CD4-positive, alpha-beta T cell (primary cell): ENCODE data around the gene GTF2F1. TPM values are rescaled to one million over a fixed set of nuclear protein-coding genes. Genes with fewer than 3 reads are reported as not detected.
"Not testable (repeated sequence)": the region's sequence is repeated elsewhere in the genome, so short reads cannot be mapped to it uniquely, and the experiment has no call there.

Experiments used
- ATAC-seq: fragments of 200-7000 bp; cut with Tn5 transposase; one replicate; pipeline ENCODE4 v1.10.0; 2022; ENCODE audit warnings: mild to moderate bottlenecking; ENCODE audit not compliant: poor library complexity
- CTCF ChIA-PET: fragments of 350-600 bp; sonication (Branson Sonifier 250); formaldehyde crosslinking; loops from one replicate; lab custom pipeline; 2021; ENCODE audit warnings: antibody characterized with exemption, inconsistent platforms; lab: Charles Lee
- POLR2A ChIA-PET: fragments of 350-600 bp; sonication (Branson Sonifier 250); formaldehyde crosslinking; loops from one replicate; lab custom pipeline; 2021; ENCODE audit warnings: antibody characterized with exemption, inconsistent platforms; lab: Charles Lee
- DNase-seq, 14 experiments: peaks; one replicate each; pipeline ENCODE4 v3.0.0-alpha.2; 2013 to 2020; ENCODE audit warnings: mixed read lengths in 2 of 14
- H3K27ac ChIP-seq, 2 donors: one replicate each; pipeline versions ENCODE4 v1.5.1 to v1.7.0; 2013; ENCODE audit warnings: low read length in 2 of 2, low read depth in 1 of 2, mild to moderate bottlenecking in 1 of 2
- H3K27me3 ChIP-seq, 2 experiments: 1 replicate in 1 of 2; 2 replicates in 1 of 2; pipeline versions ENCODE4 v1.6.1 to v1.7.0; 2013; ENCODE audit warnings: low read length in 2 of 2, control low read depth in 1 of 2, mild to moderate bottlenecking in 1 of 2, moderate library complexity in 1 of 2; ENCODE audit not compliant: insufficient read depth in 2 of 2, control insufficient read depth in 1 of 2
- H3K36me3 ChIP-seq: one replicate; pipeline ENCODE4 v1.6.1; 2013; ENCODE audit warnings: low read length, control low read depth; ENCODE audit not compliant: insufficient read depth
- H3K4me1 ChIP-seq: one replicate; pipeline ENCODE4 v1.6.1; 2013; ENCODE audit warnings: low read length, control low read depth; ENCODE audit not compliant: insufficient read depth
- H3K4me3 ChIP-seq: one replicate; pipeline ENCODE4 v1.5.1; 2013; ENCODE audit warnings: mild to moderate bottlenecking, low read length, moderate library complexity
- H3K9me3 ChIP-seq, 2 experiments: 1 replicate in 1 of 2; 2 replicates in 1 of 2; pipeline versions ENCODE4 v1.6.1 to v1.7.0; 2013; ENCODE audit warnings: low read length in 2 of 2, mild to moderate bottlenecking in 2 of 2, control low read depth in 1 of 2, moderate library complexity in 1 of 2; ENCODE audit not compliant: control insufficient read depth in 1 of 2, insufficient read depth in 1 of 2
- H3K27ac Mint-ChIP-seq: one replicate; pipeline ENCODE4 v1.8.0; 2020; ENCODE audit warnings: mixed read lengths
- H3K27me3 Mint-ChIP-seq: one replicate; pipeline ENCODE4 v1.8.0; 2021; ENCODE audit warnings: mixed read lengths
- H3K36me3 Mint-ChIP-seq: one replicate; pipeline ENCODE4 v1.8.0; 2021; ENCODE audit warnings: low read depth, mixed read lengths
- H3K4me1 Mint-ChIP-seq: one replicate; pipeline ENCODE4 v1.8.0; 2021; ENCODE audit warnings: low read depth, mixed read lengths
- H3K4me3 Mint-ChIP-seq: one replicate; pipeline ENCODE4 v1.8.0; 2020; ENCODE audit warnings: mild to moderate bottlenecking, mixed read lengths
- H3K9me3 Mint-ChIP-seq: one replicate; pipeline ENCODE4 v1.8.0; 2020; ENCODE audit warnings: mixed read lengths
- CTCF ChIP-seq: fragments of 200-600 bp; IDR thresholded peaks from one replicate; pipeline ENCODE4 v1.8.0; 2022; ENCODE audit warnings: antibody characterized with exemption, mild to moderate bottlenecking
- intact Hi-C, 2 experiments: fragments of 100-400 bp; cut with DNase I in 1 of 2; cut with micrococcal nuclease in 1 of 2; formaldehyde crosslinking; loops; one replicate each; pipeline versions ENCODE4 v1.15.1 to v1.9.0; 2023 to 2025; cut with DNase I, micrococcal nuclease
- total RNA-seq, 174 experiments: library from RNA in 2 of 174; stranded (reverse) in 2 of 174; gene quantifications; one replicate each; pipeline ENCODE4 v1.2.3 and lab custom pipeline; 2021 to 2026

GTF2F1 gene
- total RNA-seq, 2 experiments from 2014 or later: 56.1 to 61.1 TPM

GRCh38 chr19:6402837-6403608 lies 10.1 kb upstream of the GTF2F1 start:
- no peaks in the 10 kb centered on the region for H3K9me3 ChIP-seq
- TF ChIP-seq CTCF: no peak
- CTCF ChIA-PET: no interaction called here
- DNase-seq (no peak), ATAC-seq (no peak)
- POLR2A ChIA-PET: no interaction called here
- no peaks in the 10 kb centered on the region for H3K4me1 Mint-ChIP-seq
- H3K9me3 Mint-ChIP-seq: no peaks in the 10 kb centered on the region
- intact Hi-C loops: no loop called here
- H3K27ac ChIP-seq: no peak overlapping the region
- no peak overlapping the region for H3K4me3 ChIP-seq
- no peaks in the 10 kb centered on the region for H3K27me3 Mint-ChIP-seq
- H3K4me3 Mint-ChIP-seq: no peak overlapping the region
- H3K4me1 ChIP-seq: no peaks in the 10 kb centered on the region
- H3K36me3 Mint-ChIP-seq: no peaks in the 10 kb centered on the region
- H3K27me3 ChIP-seq: no peaks in the 10 kb centered on the region
- H3K36me3 ChIP-seq: no peaks in the 10 kb centered on the region
- H3K27ac Mint-ChIP-seq: no peak overlapping the region

GRCh38 chr19:6402058-6402457 lies 9.1 kb upstream of the GTF2F1 start:
- ATAC-seq (no peak), DNase-seq (no peak)
- no peaks in the 10 kb centered on the region for H3K9me3 Mint-ChIP-seq
- Histone ChIP-seq H3K36me3 (no peaks in the 10 kb centered on the region), H3K27me3 (no peaks in the 10 kb centered on the region), H3K4me1 (no peaks in the 10 kb centered on the region), H3K9me3 (no peaks in the 10 kb centered on the region), H3K4me3 (no peak overlapping the region), H3K27ac (no peak overlapping the region)
- POLR2A ChIA-PET: no interaction called here
- CTCF ChIA-PET: no interaction called here
- TF ChIP-seq CTCF: no peak
- no peaks in the 10 kb centered on the region for H3K27me3 Mint-ChIP-seq
- no peak overlapping the region for H3K27ac Mint-ChIP-seq
- intact Hi-C loops: no loop called here
- H3K4me3 Mint-ChIP-seq: no peak overlapping the region
- no peaks in the 10 kb centered on the region for H3K4me1 Mint-ChIP-seq
- no peaks in the 10 kb centered on the region for H3K36me3 Mint-ChIP-seq

GRCh38 chr19:6400062-6400944 lies 7.3 kb upstream of the GTF2F1 start:
- DNase-seq, H3K36me3 ChIP-seq, H3K4me1 ChIP-seq, H3K27me3 ChIP-seq, H3K9me3 Mint-ChIP-seq, H3K36me3 Mint-ChIP-seq, H3K4me1 Mint-ChIP-seq, ATAC-seq, H3K27ac Mint-ChIP-seq, H3K27me3 Mint-ChIP-seq, H3K27ac ChIP-seq, H3K4me3 Mint-ChIP-seq, H3K4me3 ChIP-seq, H3K9me3 ChIP-seq, POLR2A ChIA-PET, intact Hi-C loops: not testable (repeated sequence)
- CTCF ChIA-PET: interaction anchor here (0.7 kb wide), 1 partner anchor 23 kb away, joined by 3 read pairs; no protein-coding TSS in a partner anchor
